Vagina (tissue), 2 donors: ENCODE data around the gene HYDIN.

Experiments used
- CTCF ChIP-seq, 3 experiments: fragments of 450-650 bp in 2 of 3; fragments of 200-600 bp in 1 of 3; sonication (generic) in 1 of 3; IDR thresholded peaks; one replicate each; pipeline ENCODE4 v1.5.1; 2017 to 2019; ENCODE audit warnings: antibody characterized with exemption in 3 of 3, mild to moderate bottlenecking in 2 of 3, moderate library complexity in 2 of 3
- POLR2A ChIP-seq, 2 donors: fragments of 450-650 bp; IDR thresholded peaks; one replicate each; pipeline ENCODE4 v1.6.1; 2017; ENCODE audit warnings: antibody characterized with exemption in 2 of 2, mild to moderate bottlenecking in 2 of 2, moderate library complexity in 2 of 2
- POLR2AphosphoS5 ChIP-seq, 2 donors: sonication (generic); formaldehyde crosslinking; IDR thresholded peaks; one replicate each; pipeline ENCODE4 v1.9.0; 2017; ENCODE audit warnings: antibody characterized with exemption in 2 of 2, mild to moderate bottlenecking in 2 of 2, low read depth in 1 of 2; ENCODE audit not compliant: insufficient read depth in 1 of 2

GRCh38 chr16:70782237-70782636, 448.3 kb downstream of the HYDIN start:
- no peak for TF ChIP-seq CTCF (IDR thresholded peaks at IDR 0.05)
- TF ChIP-seq POLR2A (IDR thresholded peaks at IDR 0.05) = no peak
- TF ChIP-seq POLR2AphosphoS5 (IDR thresholded peaks at IDR 0.05; ENCODE audit: insufficient read depth in 1 of 2, low read depth in 1 of 2) = no peak
